Measurements from ENCODE around the gene TMPRSS6. TPM values are rescaled to one million over a fixed set of nuclear protein-coding genes. Genes with fewer than 3 reads are reported as not detected.

Gene TMPRSS6
- polyA plus RNA-seq, 3 donors, result not detected

DNA sequence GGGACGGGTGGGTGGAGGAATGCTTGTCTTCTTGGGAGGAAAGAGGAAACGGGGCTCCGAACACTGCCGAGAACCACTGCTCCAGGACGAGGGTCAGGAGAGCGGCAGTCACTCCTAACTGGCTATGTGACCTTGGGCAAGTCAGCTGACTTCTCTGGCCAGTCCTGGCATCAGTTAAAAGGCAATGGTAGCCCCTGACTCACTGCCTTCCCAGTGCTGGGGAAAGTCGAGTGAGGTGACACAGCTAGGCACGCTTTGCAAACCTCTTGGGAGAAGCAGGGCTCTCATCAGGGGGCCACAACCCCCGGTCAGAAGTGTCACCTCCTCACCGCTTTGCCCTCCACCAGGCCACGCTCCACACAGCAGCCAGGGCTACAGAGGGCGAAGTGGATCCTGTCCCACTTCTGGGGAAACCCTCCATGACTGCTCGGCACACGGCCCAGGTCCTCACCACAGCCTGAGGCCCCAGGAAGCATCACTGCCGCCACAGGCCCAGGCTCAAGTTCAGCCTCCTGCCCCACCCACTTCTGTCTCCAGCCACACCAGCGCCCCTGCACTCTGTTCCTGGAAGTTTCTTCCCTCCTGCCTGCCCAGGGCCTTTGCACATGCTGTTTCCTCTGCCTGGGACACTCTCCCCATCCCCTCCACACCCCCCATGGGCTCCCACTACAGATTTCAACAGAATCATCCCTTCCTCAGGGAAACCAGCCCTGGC lies 23.9 kb upstream of the TMPRSS6 start:
- no peaks in the 10 kb centered on the region for H3K36me3 ChIP-seq (replicated peaks in 1 of 2; ENCODE audit: control insufficient read depth in 1 of 2, insufficient read depth in 2 of 2, low read length in 2 of 2)
- H3K4me3 ChIP-seq (replicated peaks in 1 of 3; ENCODE audit: low read depth in 2 of 3, low read length in 3 of 3), result no peak overlapping the region
- Mint-ChIP-seq H3K27ac (no peak overlapping the region), H3K4me1 (no peaks in the 10 kb centered on the region), H3K4me3 (no peak overlapping the region), H3K27me3 (ENCODE audit: low read depth in 3 of 3) (peaks cover 1 to 8% (median 8%) of the 10 kb centered on the region in 3 donors), H3K36me3 (no peaks in the 10 kb centered on the region), H3K9me3 (peaks cover 0 to 1% (median 0%) of the 10 kb centered on the region in 7 donors)
- H3K4me1 ChIP-seq (ENCODE audit: control insufficient read depth in 1 of 2, insufficient read depth in 2 of 2, low read length in 2 of 2), result no peaks in the 10 kb centered on the region
- intact Hi-C loops (cut with micrococcal nuclease), result no loop called here
- H4K20me1 ChIP-seq (ENCODE audit: insufficient read depth, low read length), result no peaks in the 10 kb centered on the region
- no peaks in the 10 kb centered on the region for H3K79me2 ChIP-seq (ENCODE audit: insufficient read depth, low read length)
- H2AFZ ChIP-seq (ENCODE audit: insufficient read depth, low read depth, low read length, poor library complexity, severe bottlenecking), result no peak overlapping the region
- no peak for DNase-seq
- H3K9me3 ChIP-seq (replicated peaks in 1 of 2; ENCODE audit: control insufficient read depth in 1 of 2, insufficient read depth in 1 of 2, low read length in 2 of 2), result no peaks in the 10 kb centered on the region
- WGBS (ENCODE audit: insufficient coverage), result 66% methylated on average over 16 of the region's 16 CpGs
- H3K27me3 ChIP-seq (ENCODE audit: control insufficient read depth in 2 of 2, insufficient read depth in 2 of 2, low read length in 2 of 2), result no peaks in the 10 kb centered on the region
- no peak overlapping the region for H3K27ac ChIP-seq (ENCODE audit: low read depth in 1 of 2, low read length in 2 of 2)
- H3K9ac ChIP-seq (ENCODE audit: insufficient read depth, low read length, poor library complexity, severe bottlenecking), result no peak overlapping the region
- TF ChIP-seq, protein P1, sequence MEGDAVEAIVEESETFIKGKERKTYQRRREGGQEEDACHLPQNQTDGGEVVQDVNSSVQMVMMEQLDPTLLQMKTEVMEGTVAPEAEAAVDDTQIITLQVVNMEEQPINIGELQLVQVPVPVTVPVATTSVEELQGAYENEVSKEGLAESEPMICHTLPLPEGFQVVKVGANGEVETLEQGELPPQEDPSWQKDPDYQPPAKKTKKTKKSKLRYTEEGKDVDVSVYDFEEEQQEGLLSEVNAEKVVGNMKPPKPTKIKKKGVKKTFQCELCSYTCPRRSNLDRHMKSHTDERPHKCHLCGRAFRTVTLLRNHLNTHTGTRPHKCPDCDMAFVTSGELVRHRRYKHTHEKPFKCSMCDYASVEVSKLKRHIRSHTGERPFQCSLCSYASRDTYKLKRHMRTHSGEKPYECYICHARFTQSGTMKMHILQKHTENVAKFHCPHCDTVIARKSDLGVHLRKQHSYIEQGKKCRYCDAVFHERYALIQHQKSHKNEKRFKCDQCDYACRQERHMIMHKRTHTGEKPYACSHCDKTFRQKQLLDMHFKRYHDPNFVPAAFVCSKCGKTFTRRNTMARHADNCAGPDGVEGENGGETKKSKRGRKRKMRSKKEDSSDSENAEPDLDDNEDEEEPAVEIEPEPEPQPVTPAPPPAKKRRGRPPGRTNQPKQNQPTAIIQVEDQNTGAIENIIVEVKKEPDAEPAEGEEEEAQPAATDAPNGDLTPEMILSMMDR (IDR thresholded peaks at IDR 0.05), result no peak
- H3K4me2 ChIP-seq (replicated peaks; ENCODE audit: extremely low read depth, low read length, poor library complexity, severe bottlenecking), result no peak overlapping the region

DNA sequence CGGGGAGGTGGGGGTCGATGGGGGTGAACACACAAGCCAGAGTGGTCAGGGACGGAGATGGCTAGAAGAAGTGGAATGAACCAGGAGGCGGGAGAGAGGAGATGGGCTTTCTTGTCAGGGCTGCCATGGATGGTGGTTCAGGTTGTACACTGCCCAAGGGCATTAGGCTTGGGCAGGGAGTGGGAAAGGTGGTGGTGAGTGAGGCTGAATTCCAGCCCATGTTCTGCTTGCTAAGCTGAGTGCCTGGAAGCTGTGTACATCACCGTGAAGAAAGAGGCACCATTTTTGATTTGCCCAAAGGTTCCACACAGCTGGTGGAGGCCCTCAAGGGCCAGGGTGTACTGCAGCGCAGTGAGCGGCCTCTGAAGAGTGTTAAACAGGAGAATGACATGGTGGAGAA lies 23.3 kb upstream of the TMPRSS6 start:
- Histone ChIP-seq H4K20me1 (ENCODE audit: insufficient read depth, low read length) (no peaks in the 10 kb centered on the region), H3K27ac (ENCODE audit: low read depth in 1 of 2, low read length in 2 of 2) (no peak overlapping the region), H3K9me3 (replicated peaks in 1 of 2; ENCODE audit: control insufficient read depth in 1 of 2, insufficient read depth in 1 of 2, low read length in 2 of 2) (no peaks in the 10 kb centered on the region), H3K4me3 (replicated peaks in 1 of 3; ENCODE audit: low read depth in 2 of 3, low read length in 3 of 3) (no peak overlapping the region), H3K27me3 (ENCODE audit: control insufficient read depth in 2 of 2, insufficient read depth in 2 of 2, low read length in 2 of 2) (no peaks in the 10 kb centered on the region), H3K4me2 (replicated peaks; ENCODE audit: extremely low read depth, low read length, poor library complexity, severe bottlenecking) (no peak overlapping the region), H3K36me3 (replicated peaks in 1 of 2; ENCODE audit: control insufficient read depth in 1 of 2, insufficient read depth in 2 of 2, low read length in 2 of 2) (no peaks in the 10 kb centered on the region), H3K9ac (ENCODE audit: insufficient read depth, low read length, poor library complexity, severe bottlenecking) (no peak overlapping the region), H3K4me1 (ENCODE audit: control insufficient read depth in 1 of 2, insufficient read depth in 2 of 2, low read length in 2 of 2) (no peaks in the 10 kb centered on the region), H3K79me2 (ENCODE audit: insufficient read depth, low read length) (no peaks in the 10 kb centered on the region), H2AFZ (ENCODE audit: insufficient read depth, low read depth, low read length, poor library complexity, severe bottlenecking) (no peak overlapping the region)
- H3K4me1 Mint-ChIP-seq, result no peaks in the 10 kb centered on the region
- WGBS (ENCODE audit: insufficient coverage), result 89% methylated on average over 3 of the region's 7 CpGs
- DNase-seq, result no peak
- no peak overlapping the region for H3K27ac Mint-ChIP-seq
- peaks cover 0 to 1% (median 0%) of the 10 kb centered on the region in 7 donors for H3K9me3 Mint-ChIP-seq
- peaks cover 1 to 8% (median 8%) of the 10 kb centered on the region in 3 donors for H3K27me3 Mint-ChIP-seq (ENCODE audit: low read depth in 3 of 3)
- TF ChIP-seq, protein P1 (IDR thresholded peaks at IDR 0.05), result no peak
- H3K36me3 Mint-ChIP-seq, result no peaks in the 10 kb centered on the region
- intact Hi-C loops (cut with micrococcal nuclease), result no loop called here
- no peak overlapping the region for H3K4me3 Mint-ChIP-seq

Measured in CD14-positive monocyte (primary cell).